KMS-11 (cell line): Measurements from ENCODE around the gene APBA2.

Source experiments
- H2AFZ ChIP-seq: fragments of 200-600 bp; sonication (generic); 2 replicates; pipeline ENCODE4 v1.6.1; 2016; ENCODE audit warnings: antibody characterized with exemption, mixed run types, low read depth
- H3K27ac ChIP-seq: fragments of 200-600 bp; sonication (generic); 2 replicates; pipeline ENCODE4 v1.6.1; 2016; ENCODE audit warnings: mild to moderate bottlenecking, mixed run types
- H3K27me3 ChIP-seq: fragments of 200-600 bp; sonication (generic); 2 replicates; pipeline ENCODE4 v1.6.1; 2017; ENCODE audit warnings: mild to moderate bottlenecking, low read depth, mixed run types, moderate library complexity; ENCODE audit not compliant: insufficient read depth
- H3K36me3 ChIP-seq: fragments of 200-600 bp; sonication (generic); 2 replicates; pipeline ENCODE4 v1.6.1; 2017; ENCODE audit warnings: mild to moderate bottlenecking, mixed run types; ENCODE audit not compliant: insufficient read depth
- H3K4me1 ChIP-seq: fragments of 200-600 bp; sonication (generic); 2 replicates; pipeline ENCODE4 v1.6.1; 2016; ENCODE audit warnings: mild to moderate bottlenecking, low read depth, mixed run types; ENCODE audit not compliant: poor library complexity, severe bottlenecking
- H3K4me2 ChIP-seq: fragments of 200-600 bp; sonication (generic); 2 replicates; pipeline ENCODE4 v1.7.0; 2016; ENCODE audit warnings: mild to moderate bottlenecking, mixed run types
- H3K4me3 ChIP-seq: fragments of 200-600 bp; sonication (generic); IDR thresholded peaks from 2 replicates; pipeline ENCODE4 v1.6.1; 2017; ENCODE audit warnings: low read depth, low read length, mixed read lengths; ENCODE audit not compliant: insufficient read depth
- H3K79me2 ChIP-seq: fragments of 200-600 bp; sonication (generic); 2 replicates; pipeline ENCODE4 v1.6.1; 2016; ENCODE audit warnings: low read depth, mixed run types; ENCODE audit not compliant: insufficient read depth
- H3K9ac ChIP-seq: fragments of 200-600 bp; sonication (generic); 2 replicates; pipeline ENCODE4 v1.6.1; 2016; ENCODE audit warnings: mild to moderate bottlenecking, mixed run types
- H4K20me1 ChIP-seq: fragments of 200-600 bp; sonication (generic); 2 replicates; pipeline ENCODE4 v1.6.1; 2016; ENCODE audit warnings: mild to moderate bottlenecking, mixed run types; ENCODE audit not compliant: insufficient read depth
- CTCF ChIP-seq: fragments of 200-600 bp; sonication (generic); conservative IDR thresholded peaks from 2 replicates; pipeline ENCODE4 v1.6.1; 2017; ENCODE audit warnings: low read depth, mild to moderate bottlenecking, antibody characterized with exemption, low read length, moderate library complexity, mixed read lengths

Gene APBA2

GRCh38 chr15:28963711-28964081 is 77.9 kb downstream of the APBA2 start:
- H3K36me3 ChIP-seq, result no peaks in the 10 kb centered on the region
- no peak overlapping the region for H3K4me2 ChIP-seq
- H3K27me3 ChIP-seq, result no peaks in the 10 kb centered on the region
- no peaks in the 10 kb centered on the region for H3K79me2 ChIP-seq
- no peak for TF ChIP-seq CTCF
- no peak overlapping the region for H3K9ac ChIP-seq
- H3K4me1 ChIP-seq, result no peaks in the 10 kb centered on the region
- H3K27ac ChIP-seq, result no peak overlapping the region
- H4K20me1 ChIP-seq, result no peaks in the 10 kb centered on the region
- H2AFZ ChIP-seq, result no peak overlapping the region
- no peak overlapping the region for H3K4me3 ChIP-seq

- H2AFZ ChIP-seq, result no peak overlapping the region
- H3K79me2 ChIP-seq, result no peaks in the 10 kb centered on the region
- H4K20me1 ChIP-seq, result no peaks in the 10 kb centered on the region
- no peak overlapping the region for H3K4me3 ChIP-seq
- H3K4me2 ChIP-seq, result no peak overlapping the region
- TF ChIP-seq CTCF, result no peak
- no peaks in the 10 kb centered on the region for H3K4me1 ChIP-seq
- H3K27me3 ChIP-seq, result no peaks in the 10 kb centered on the region
- no peaks in the 10 kb centered on the region for H3K36me3 ChIP-seq
- no peak overlapping the region for H3K9ac ChIP-seq
- no peak overlapping the region for H3K27ac ChIP-seq
These were observed 78.3 kb downstream of the APBA2 start for GRCh38 chr15:28964098-28964497.

GRCh38 chr15:28967066-28967465 is 81.3 kb downstream of the APBA2 start:
- no peak overlapping the region for H2AFZ ChIP-seq
- no peaks in the 10 kb centered on the region for H4K20me1 ChIP-seq
- H3K4me3 ChIP-seq, result no peak overlapping the region
- H3K27ac ChIP-seq, result no peak overlapping the region
- H3K36me3 ChIP-seq, result no peaks in the 10 kb centered on the region
- no peaks in the 10 kb centered on the region for H3K79me2 ChIP-seq
- no peak for TF ChIP-seq CTCF
- no peaks in the 10 kb centered on the region for H3K27me3 ChIP-seq
- no peak overlapping the region for H3K9ac ChIP-seq
- H3K4me1 ChIP-seq, result no peaks in the 10 kb centered on the region
- H3K4me2 ChIP-seq, result no peak overlapping the region

- Histone ChIP-seq H3K4me1 (no peaks in the 10 kb centered on the region), H3K36me3 (no peaks in the 10 kb centered on the region; the same call in 1 of the 2 replicates), H3K27ac (no peak overlapping the region), H3K79me2 (no peaks in the 10 kb centered on the region), H3K4me3 (no peak overlapping the region), H3K9ac (no peak overlapping the region), H3K27me3 (no peaks in the 10 kb centered on the region), H3K4me2 (no peak overlapping the region), H4K20me1 (no peaks in the 10 kb centered on the region), H2AFZ (no peak overlapping the region)
- TF ChIP-seq CTCF, result no peak
These were observed 82.2 kb downstream of the APBA2 start for GRCh38 chr15:28967990-28968389.

GRCh38 chr15:28969511-28970085 is 83.8 kb downstream of the APBA2 start:
- no peaks in the 10 kb centered on the region for H3K4me1 ChIP-seq
- no peak for TF ChIP-seq CTCF
- H4K20me1 ChIP-seq, result no peaks in the 10 kb centered on the region
- no peaks in the 10 kb centered on the region for H3K79me2 ChIP-seq
- no peak overlapping the region for H3K9ac ChIP-seq
- no peak overlapping the region for H3K4me2 ChIP-seq
- no peak overlapping the region for H2AFZ ChIP-seq
- no peaks in the 10 kb centered on the region; the same call in 1 of the 2 replicates for H3K36me3 ChIP-seq
- no peaks in the 10 kb centered on the region for H3K27me3 ChIP-seq
- no peak overlapping the region for H3K4me3 ChIP-seq
- no peak overlapping the region for H3K27ac ChIP-seq
